GM12865 (cell line): Measurements from ENCODE around the gene PATJ.

ENCODE experiments used
- DNase-seq: peaks from one replicate; pipeline ENCODE4 v3.0.0; 2010; ENCODE audit warnings: low read depth
- H3K4me3 ChIP-seq: 2 replicates; pipeline ENCODE4 v1.5.1; 2011; ENCODE audit warnings: mild to moderate bottlenecking, low read depth, low read length, control low read depth
- TF ChIP-seq, protein P1 (sequence below): IDR thresholded peaks from 2 replicates; pipeline ENCODE4 v1.5.1; 2011; ENCODE audit warnings: low read length, control low read depth, low read depth, inconsistent platforms; ENCODE audit not compliant: insufficient read depth; ENCODE audit errors: missing control alignments

The PATJ gene

DNA sequence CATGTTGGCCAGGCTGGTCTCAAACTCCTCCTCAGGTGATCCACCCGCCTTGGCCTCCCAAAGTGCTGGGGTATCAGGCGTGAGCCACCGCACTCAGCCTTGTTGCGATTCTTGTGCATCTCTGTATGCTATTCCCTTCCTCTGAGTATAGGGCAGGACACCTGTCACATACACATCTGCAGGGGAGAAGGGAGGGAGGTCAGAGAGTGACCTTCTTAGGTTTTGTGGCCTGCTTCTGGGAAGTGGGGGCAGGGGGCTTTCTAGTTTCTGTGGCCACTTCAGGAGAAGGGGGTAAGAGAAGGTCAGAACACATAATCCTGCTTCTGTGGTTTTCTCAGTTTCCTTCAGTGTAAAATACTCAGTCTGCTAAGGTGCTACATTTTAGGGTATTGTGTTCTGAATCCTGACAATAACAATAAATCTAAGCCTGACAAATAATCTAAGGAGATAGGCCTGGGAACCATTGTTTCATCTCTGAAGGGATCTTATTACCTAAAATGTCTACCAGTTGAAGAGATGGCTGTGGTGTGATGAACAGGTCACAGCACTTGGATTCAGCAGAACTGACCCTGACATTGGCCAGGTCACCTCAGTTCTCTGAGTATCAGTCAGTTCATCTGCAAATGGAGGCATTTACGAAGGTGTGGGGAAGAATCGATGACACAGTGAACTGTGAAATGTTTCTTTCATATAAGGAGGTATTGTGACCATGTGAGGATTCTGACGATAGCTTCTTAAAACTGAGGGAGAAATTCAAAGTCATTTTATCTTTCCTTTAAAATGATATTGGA lies 239.8 kb downstream of the PATJ start:
- TF ChIP-seq, protein P1, sequence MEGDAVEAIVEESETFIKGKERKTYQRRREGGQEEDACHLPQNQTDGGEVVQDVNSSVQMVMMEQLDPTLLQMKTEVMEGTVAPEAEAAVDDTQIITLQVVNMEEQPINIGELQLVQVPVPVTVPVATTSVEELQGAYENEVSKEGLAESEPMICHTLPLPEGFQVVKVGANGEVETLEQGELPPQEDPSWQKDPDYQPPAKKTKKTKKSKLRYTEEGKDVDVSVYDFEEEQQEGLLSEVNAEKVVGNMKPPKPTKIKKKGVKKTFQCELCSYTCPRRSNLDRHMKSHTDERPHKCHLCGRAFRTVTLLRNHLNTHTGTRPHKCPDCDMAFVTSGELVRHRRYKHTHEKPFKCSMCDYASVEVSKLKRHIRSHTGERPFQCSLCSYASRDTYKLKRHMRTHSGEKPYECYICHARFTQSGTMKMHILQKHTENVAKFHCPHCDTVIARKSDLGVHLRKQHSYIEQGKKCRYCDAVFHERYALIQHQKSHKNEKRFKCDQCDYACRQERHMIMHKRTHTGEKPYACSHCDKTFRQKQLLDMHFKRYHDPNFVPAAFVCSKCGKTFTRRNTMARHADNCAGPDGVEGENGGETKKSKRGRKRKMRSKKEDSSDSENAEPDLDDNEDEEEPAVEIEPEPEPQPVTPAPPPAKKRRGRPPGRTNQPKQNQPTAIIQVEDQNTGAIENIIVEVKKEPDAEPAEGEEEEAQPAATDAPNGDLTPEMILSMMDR: no peak
- no peak for DNase-seq
- H3K4me3 ChIP-seq: no peak overlapping the region

DNA sequence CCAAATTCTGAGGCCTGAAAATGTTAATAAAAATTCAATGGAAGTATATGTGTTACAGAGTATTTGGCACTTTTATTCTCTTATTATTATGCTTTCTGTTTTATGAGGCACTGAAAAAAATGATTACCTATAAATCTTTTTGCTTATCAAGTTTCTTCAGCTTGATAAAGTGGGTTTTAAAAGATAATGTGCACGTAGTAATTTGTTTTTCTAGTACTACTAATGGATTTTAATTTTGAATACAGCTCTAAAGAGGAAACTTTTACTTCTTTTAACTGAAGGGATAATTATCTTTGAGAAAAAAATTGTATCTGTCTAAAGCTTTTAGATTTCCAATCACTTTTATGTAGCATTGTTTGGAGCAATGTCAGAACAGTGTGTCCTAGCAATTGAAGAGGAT lies 241.0 kb downstream of the PATJ start:
- DNase-seq: no peak
- H3K4me3 ChIP-seq: no peak overlapping the region
- TF ChIP-seq, protein P1: no peak

DNA sequence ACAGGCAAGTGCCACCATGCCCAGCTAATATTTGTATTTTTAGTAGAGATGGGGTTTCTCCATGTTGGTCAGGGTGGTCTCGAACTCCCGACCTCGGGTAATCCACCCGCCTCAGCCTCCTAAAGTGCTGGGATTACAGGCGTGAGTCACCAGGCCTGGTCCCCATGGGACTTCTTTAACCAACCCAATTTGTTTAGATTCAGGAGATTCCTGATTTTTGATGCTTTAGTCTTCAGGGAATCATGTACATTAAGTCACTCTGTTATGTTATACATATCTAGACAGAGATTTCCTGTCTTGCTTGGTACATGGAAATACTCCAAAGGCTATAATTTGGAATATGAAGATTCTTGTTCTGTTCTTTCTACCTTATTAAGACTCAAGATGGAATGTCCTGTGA lies 250.0 kb downstream of the PATJ start:
- TF ChIP-seq, protein P1: no peak
- no peak for DNase-seq
- no peak overlapping the region for H3K4me3 ChIP-seq

DNA sequence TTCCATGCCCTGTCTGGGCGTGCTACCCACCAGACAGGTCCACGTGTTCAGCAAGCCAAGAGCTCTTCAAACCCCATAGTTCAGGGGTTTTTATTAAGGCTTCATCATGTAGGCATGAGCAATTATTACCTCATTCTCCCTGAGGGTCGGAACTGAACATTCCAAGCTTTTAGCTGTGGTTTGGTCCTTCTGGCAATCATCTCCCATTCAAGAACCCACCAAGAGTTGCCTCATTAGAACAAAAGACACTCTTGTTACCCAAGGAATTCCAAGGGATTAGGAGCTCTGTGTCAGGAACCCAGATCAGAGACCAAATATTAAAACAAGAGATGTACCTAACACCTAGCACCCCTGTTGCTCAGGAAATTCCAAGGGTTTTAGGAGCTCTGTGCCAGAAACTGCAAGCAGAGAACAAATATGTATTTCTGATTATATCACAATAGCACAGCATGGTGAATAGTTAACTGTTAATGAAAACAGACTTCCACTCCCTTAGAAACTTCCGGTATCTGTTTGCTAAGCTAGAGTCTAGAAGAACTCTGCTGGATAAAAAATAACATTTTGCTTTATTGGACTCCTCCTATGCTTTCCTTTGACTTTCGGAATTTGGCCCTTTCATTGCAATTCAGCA lies 251.2 kb downstream of the PATJ start:
- no peak overlapping the region for H3K4me3 ChIP-seq
- no peak for DNase-seq
- TF ChIP-seq, protein P1: no peak

DNA sequence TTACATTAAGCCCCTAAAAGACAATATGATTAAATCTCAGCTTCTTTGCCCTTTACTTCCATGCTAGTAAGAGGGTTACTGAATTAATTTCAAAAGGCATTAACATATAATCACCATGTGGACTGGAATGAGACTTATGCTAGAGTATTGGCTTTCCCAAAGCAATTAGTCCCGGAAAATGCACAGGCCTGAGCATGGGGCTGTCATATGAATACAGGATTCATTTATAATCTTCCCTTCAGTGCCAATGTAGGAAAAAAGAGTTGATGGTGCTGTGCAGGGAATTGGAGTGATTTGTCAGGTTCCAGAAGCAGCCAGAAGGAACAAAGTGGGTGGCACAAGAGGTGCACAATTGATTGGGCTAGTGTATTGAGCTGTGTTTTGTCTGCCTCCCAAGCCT lies 253.4 kb downstream of the PATJ start:
- TF ChIP-seq, protein P1: no peak
- H3K4me3 ChIP-seq: no peak overlapping the region
- no peak for DNase-seq

DNA sequence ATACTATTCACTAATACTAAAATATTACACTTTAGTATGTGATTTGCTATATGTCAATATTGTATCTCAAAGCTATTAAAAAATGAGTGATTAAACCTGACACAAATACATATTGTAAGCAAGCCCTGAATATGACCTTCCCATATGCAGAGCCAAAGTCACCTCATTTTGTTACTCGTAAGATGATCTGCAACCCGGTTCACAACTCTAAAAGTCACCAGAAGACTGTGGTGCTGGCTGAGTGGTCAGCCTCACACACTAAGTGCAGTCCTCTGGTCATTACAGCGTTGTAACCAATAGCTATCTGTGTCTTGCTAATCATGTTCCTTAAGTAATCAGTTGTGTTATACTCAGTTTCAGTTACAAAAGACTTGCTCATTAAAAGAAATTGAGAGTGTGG lies 254.8 kb downstream of the PATJ start:
- DNase-seq: no peak
- TF ChIP-seq, protein P1: no peak
- no peak overlapping the region for H3K4me3 ChIP-seq
